GM21515 (cell line): ENCODE measurements around the gene NTRK3.
A peak's percentile ranks its signal among the peaks of the same experiment; 100 is the strongest.
"Not testable (repeated sequence)": the region's sequence is repeated elsewhere in the genome, so short reads cannot be mapped to it uniquely, and the experiment has no call there.

Experiments used
- ATAC-seq: cut with Tn5 transposase; IDR thresholded peaks from one replicate; pipeline ENCODE4 v1.9.1; 2021; ENCODE audit not compliant: unreplicated experiment

NTRK3 gene

DNA sequence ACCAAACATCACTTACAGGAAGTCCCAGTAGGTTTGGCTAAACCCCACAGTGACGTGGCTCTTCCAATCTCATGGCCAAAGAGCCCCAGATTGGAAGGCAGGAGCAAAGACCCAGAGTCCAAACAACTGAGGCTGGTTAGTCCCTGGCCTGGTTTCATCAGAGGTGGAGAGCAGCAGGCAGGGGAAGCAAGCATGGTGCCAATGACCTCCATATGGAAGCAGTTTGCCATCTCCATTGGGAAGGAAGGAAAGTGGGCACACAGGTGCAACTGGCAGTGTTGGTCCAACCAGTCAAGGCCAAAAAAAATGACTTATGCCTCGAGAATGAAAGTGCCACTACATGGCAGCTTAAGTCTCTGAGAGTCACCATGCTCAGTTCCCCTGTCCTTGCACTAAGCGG lies 175.9 kb downstream of the NTRK3 start:
- no peak for ATAC-seq

DNA sequence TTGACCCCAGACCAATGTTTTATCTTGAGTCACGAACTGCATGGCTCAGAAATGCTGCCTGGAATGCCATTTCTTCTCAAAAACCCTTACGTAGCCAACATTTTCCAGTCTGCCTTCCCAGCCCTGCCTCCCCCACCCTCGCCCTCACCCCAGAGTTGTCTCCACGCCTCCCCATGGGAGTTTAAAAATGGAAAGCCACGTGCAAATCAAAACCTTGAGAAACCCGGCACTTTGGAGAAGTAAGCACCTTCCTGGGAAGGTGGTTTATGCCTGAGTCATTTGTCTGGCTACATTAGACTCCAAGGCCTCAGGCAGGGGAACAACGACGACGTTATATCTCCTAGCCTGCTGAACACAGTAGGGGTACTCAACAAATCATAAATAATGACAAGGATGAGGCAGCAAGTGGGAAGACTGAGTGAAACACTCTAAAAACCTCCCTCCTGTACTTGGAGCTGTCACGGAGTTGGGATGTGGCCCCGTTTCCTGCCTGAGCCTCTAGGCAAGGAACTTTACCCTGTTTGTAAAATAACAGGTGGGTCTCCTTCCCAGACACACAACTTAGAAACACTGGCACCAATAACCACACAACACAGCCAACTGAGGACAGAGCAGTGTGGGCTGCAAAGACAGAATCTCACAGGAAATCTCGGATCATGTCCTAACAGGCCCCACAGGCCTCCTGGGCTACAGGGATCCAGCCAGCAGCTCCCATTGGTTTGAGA lies 179.1 kb downstream of the NTRK3 start:
- ATAC-seq: no peak

- no peak for ATAC-seq
Observed at GRCh38 chr15:88076328-88076727, 180.2 kb downstream of the NTRK3 start.

DNA sequence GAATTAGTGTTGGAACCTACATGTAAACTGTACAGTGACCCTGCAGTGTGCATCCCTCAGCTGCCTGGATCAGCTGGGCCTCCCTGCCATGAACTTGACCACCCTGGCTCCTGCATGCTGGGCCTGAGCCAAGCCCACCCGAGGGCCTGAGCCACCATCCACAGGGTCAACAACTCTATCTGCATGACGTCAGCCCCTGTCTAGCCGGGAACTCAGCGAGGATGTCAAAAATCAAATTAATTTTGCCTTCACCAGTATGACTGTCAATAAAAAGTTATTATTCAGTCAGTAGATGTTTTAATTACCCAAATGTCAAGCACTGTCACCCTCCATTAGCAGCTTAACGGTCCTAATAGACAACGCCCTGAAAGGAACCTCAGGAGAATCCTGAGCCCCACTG lies 181.4 kb downstream of the NTRK3 start:
- ATAC-seq: no peak

- no peak for ATAC-seq
Observed at GRCh38 chr15:88074386-88074785, 182.2 kb downstream of the NTRK3 start.

DNA sequence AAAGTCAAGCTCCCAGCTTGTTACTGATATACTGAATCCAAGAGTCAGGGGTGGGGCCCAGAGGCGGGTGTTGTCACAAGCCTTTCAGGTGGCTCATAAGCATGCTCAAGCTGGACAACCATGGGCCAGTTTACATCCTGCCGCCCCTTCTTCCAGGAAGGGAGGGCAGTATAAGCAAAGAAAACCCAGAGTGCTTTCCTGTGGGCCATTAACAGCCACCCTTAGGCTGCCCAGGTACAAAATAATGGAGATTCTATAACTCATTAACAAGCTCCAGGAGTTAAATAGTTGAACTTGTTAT lies 183.2 kb downstream of the NTRK3 start:
- no peak for ATAC-seq

DNA sequence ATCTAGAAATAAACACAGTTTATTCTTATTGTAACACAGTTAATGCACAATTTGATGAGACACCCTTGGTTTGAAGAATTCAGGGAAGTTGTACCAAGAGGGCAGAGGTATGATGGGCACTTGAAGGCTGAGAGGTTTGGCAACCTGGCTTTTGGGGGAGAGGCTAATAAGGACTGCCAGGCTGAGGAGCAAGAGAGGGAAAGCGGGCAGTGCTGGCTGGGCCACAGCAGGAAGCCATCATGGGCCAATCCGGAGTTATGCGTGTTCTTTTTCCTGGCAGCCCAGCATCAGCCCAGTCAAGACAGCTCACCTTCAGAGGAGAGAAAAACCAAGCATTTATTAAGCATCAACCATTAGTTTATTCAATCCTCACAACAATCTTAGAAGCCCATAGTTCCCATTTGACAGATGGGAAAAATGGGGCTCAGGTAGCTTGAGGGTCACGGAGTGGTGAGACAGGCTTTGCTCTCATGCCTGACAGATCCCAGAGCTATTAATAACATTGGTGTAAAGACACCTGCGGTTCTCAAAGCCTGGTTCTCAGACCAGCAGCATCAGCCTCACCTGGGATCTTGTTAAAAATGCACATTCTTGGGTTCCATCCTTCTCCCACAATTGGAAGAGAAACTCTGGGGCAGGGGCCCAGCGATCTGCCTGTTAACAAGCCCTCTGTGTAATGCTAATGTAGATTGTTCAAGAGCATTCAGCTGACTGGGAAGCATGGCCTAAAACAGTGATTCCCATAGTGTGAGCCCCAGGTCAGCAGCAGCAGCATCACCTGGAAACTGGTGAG lies 183.7 kb downstream of the NTRK3 start:
- no peak for ATAC-seq

- ATAC-seq: not testable (repeated sequence)
Observed at GRCh38 chr15:88072133-88072532, 184.4 kb downstream of the NTRK3 start.

- ATAC-seq: no peak
Observed at GRCh38 chr15:88071141-88071540, 185.4 kb downstream of the NTRK3 start.

DNA sequence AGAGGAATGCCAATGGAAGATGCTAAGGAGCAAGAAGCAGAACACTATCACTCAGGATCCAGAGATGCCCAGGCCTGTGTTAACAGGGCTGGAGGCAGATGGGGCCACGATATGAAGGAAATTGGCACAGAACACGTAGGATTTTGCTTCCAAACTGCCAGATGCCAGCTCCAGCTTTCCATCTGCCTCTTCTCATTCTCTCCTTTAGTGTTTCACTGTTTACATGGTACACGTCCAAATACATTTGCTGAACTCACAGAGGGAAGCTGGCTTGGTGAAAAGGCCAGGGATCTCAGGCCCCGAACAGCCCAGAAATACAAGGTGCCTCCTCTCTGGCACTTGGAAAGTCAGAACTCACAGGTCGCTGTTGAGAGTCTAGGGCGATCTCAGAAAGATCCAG lies 187.0 kb downstream of the NTRK3 start:
- ATAC-seq: no peak

- no peak for ATAC-seq
Observed at GRCh38 chr15:88067331-88067685, 189.2 kb downstream of the NTRK3 start.

DNA sequence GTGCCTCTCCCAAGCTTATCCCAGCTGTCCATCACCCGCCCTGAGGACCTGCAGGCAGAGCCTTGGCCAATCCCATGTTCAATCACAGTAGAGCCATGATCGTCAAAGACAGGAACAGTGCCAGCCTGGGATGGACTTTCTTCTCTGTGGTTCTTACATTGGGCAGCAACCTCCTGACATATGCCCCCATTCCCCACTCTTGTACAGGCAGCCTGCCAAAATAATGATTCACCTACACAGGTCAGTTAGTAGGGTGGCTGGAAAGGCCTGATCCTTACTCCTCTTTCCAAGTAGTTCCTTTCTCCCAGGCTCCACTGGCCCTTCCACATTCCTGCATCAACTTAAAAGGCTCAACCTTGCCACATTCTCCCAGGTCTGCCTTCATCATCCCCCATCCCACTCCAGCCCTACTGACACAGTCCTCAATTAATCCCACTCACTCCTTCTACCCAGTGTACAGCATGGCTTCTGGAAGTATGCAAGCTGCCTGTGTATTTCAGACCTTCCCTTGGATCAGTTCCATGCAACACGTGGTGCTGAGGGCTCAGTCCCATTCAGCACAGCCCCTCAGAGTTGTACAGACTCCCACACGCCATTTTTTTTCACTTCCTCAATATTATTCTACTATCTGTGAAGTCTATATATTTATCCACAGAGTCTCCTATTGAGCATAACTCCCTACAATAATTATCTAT lies 189.8 kb downstream of the NTRK3 start:
- no peak for ATAC-seq

- no peak for ATAC-seq
Observed at GRCh38 chr15:88061452-88061851, 195.1 kb downstream of the NTRK3 start.

DNA sequence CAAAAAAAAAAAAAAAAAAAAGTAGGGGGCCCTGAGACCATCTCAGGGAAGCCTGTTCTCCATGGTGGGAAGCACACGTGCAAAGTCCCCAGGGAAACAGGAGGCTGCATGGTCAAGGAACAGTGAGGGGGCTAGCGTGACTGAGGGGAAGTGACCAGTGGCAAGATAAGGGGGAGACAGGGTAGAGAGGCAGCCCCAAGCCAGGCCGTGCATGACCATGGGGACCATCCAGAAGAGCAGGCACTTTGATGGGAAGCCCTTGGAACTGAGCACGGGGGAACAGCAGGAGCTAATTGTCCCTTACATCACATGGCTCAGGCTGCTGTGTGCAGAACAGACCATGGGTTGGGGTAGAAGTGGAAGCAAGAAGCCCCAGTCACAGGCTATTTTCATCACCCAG lies 196.2 kb downstream of the NTRK3 start:
- ATAC-seq: no peak

DNA sequence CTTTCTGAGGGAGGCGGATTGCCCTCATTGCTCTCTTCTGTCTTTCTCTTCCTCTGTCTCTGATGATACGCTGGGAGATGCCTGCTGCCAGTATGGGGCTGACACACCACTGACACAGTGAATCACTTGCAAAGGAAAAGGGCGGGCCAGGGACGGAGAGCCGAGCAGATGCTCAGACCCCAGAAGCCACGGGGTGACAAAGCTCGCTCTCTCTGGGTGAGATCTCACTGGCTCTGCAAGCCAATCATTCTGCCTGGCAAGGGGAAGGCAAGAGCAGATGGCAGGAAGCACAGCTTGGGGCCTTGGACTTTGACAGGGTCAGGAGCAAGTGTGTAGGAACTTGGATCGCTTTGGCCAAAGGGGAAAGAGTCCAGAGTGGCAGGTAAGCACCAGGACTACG lies 198.7 kb downstream of the NTRK3 start:
- no peak for ATAC-seq

GRCh38 chr15:88049506-88049905 lies 207.0 kb downstream of the NTRK3 start:
- peak; percentile 70 for ATAC-seq

DNA sequence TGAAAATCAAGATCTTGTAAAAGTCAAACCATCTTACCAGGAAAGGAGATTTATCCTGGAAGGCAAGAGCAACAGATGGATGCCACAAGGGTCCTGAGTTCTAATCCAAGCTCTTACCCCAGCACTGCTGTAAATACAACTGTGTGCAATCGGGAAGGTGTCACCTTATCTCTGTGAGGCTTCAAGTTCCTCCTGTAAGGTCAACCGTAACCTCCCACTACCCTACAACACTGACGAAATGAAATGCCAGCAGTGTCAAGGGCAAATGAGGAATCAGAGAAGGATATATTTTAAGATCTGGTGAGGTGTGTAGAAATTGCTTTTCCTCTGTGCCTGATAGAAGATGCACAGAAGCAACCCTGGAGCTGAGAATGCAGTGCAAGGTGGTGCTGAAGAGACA lies 207.8 kb downstream of the NTRK3 start:
- ATAC-seq: no peak

GRCh38 chr15:88048237-88048636 lies 208.3 kb downstream of the NTRK3 start:
- no peak for ATAC-seq

DNA sequence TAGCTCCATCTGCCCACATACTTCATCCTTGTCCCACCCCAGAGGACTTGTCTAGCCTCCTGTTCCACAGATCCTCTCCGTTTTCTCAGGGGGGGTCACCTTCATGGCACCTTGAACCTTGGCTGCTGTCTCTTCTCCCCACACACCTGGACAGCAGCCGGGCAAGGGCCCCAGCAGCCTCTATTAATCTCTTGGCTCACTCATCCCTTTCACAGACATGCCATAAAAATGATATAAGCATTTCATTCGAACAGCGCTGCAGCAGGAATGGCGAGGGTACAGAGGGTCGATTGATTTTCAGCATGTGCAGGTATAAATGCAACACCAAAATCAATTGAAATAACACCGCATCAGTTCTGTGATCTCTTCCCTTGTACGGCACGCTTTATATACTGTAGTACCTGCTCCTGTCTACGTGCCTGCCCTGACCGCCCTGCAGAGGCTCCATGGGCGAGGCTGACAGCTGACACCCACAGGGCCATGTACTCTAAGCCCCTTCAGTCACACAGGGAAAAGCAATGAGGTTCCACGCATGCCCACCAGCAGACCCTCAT lies 209.9 kb downstream of the NTRK3 start:
- ATAC-seq: no peak

DNA sequence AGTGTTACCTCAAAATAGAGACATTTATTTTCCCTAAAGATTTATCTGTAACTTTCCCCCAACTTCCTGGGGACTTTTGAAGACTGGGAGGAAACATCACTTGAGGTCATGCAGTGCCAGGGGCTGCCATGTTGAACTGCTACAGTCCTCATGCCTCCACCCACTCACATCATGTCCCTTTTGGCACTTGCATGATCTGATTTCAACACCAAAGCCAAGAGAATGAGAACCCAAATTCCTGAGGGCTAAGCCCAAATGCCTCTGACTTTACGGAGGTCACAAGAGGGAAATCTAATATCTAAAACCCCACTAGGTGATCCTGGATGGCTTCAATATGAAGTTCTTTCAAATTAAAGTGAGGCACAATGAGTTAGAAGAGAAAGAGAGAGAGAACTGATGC lies 213.1 kb downstream of the NTRK3 start:
- ATAC-seq: no peak

DNA sequence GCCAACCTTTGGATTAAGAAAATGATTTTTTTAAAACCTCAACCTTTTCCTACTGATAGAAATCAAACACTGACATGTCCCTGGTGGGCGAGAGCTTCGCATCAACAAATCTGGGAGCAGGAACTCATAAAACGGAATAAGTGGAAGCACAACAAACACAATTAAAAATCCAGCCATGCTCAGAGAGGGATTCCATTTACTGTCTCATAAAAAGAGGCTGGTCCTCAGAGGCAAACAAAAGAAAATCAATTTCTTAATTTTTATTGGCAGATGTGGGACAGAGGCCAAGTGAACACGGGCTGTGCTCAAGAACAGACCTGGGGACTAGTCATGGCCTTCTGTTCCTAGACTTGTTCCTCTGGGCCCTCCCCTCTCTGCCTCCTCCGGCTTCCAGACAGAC lies 214.5 kb downstream of the NTRK3 start:
- ATAC-seq: no peak

GRCh38 chr15:88040516-88040915 lies 216.0 kb downstream of the NTRK3 start:
- ATAC-seq: no peak
